Breast epithelium (tissue), 4 donors: ENCODE measurements around the gene KRT6B. TPM values are rescaled to one million over a fixed set of nuclear protein-coding genes. Genes with fewer than 3 reads are reported as not detected.

Experiments
- DNase-seq, 2 donors: peaks; one replicate each; pipeline ENCODE4 v3.0.0-alpha.2; 2019; ENCODE audit warnings: low spot score in 2 of 2
- H3K27ac ChIP-seq, 2 donors: fragments of 200-600 bp; sonication (generic) in 1 of 2; one replicate each; pipeline ENCODE4 v1.5.1; 2016 to 2019; ENCODE audit warnings: mild to moderate bottlenecking in 1 of 2
- H3K27me3 ChIP-seq, 2 donors: fragments of 200-600 bp; sonication (generic) in 1 of 2; one replicate each; pipeline versions ENCODE4 v1.5.1 to v1.6.0; 2017 to 2019; ENCODE audit warnings: control low read depth in 1 of 2, mild to moderate bottlenecking in 1 of 2
- H3K36me3 ChIP-seq: fragments of 200-600 bp; one replicate; pipeline ENCODE4 v1.5.1; 2019
- H3K4me1 ChIP-seq, 2 donors: fragments of 200-600 bp; sonication (generic); one replicate each; pipeline ENCODE4 v1.5.1; 2016 to 2019; ENCODE audit warnings: control low read depth in 1 of 2
- H3K4me3 ChIP-seq, 3 donors: fragments of 200-600 bp; sonication (generic); 1 replicate in 2 of 3; 2 replicates in 1 of 3; pipeline ENCODE4 v1.5.1; 2016 to 2019; ENCODE audit warnings: mild to moderate bottlenecking in 3 of 3, moderate library complexity in 2 of 3
- H3K9me3 ChIP-seq, 2 donors: fragments of 200-600 bp; sonication (generic) in 1 of 2; one replicate each; pipeline ENCODE4 v1.5.1; 2016 to 2019; ENCODE audit warnings: control low read depth in 1 of 2
- POLR2A ChIP-seq: fragments of 450-650 bp; IDR thresholded peaks from one replicate; pipeline ENCODE4 v1.6.1; 2016; ENCODE audit warnings: antibody characterized with exemption, mild to moderate bottlenecking, moderate library complexity
- POLR2AphosphoS5 ChIP-seq, 3 donors: sonication (generic); formaldehyde crosslinking; IDR thresholded peaks; one replicate each; pipeline ENCODE4 v1.6.1; 2017; ENCODE audit warnings: antibody characterized with exemption in 3 of 3
- intact Hi-C: fragments of 100-400 bp; cut with DNase I; formaldehyde crosslinking; loops from one replicate; pipeline ENCODE4 v1.15.1; 2023; ENCODE audit warnings: low total_unique reads
- total RNA-seq, 3 donors: library from RNA; depleted of rRNA; stranded (reverse); fragments of >200 nt; gene quantifications; one replicate each; pipeline ENCODE4 v1.1.0, GENCODE V29; 2016
- TF ChIP-seq, protein P1 (sequence below), 3 donors: fragments of 450-650 bp; IDR thresholded peaks; one replicate each; pipeline ENCODE4 v1.5.1; 2016 to 2017; ENCODE audit warnings: antibody characterized with exemption in 3 of 3, mild to moderate bottlenecking in 3 of 3, moderate library complexity in 3 of 3

KRT6B gene
- total RNA-seq, 3 donors from 2014 or later: 42.0 to 69.2 TPM; not detected in 1

DNA sequence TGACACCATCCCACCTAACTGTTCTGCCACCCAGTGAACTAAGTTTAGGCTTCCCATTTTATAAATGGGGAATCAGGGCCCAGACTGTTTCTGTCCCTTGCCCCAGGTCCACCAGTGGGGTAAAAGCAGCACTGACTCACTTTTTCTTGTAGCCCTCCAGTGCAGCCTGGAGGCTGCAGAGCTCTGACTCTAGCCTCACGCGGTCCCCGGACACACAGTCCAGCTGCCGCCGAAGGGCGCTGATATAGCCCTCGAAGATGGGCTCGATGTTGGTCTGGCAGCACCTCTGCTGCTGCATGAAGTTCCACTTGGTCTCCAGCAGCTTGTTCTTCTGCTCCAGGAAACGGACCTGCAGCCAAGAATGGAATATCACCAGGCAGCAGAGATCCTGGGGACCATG is 48.4 kb downstream of the KRT6B start:
- intact Hi-C loops: no loop called here
- Histone ChIP-seq H3K4me3 (no peak overlapping the region), H3K27me3 (peaks cover 0 to 3% of the 10 kb centered on the region in 2 donors), H3K4me1 (no peaks in the 10 kb centered on the region), H3K36me3 (no peaks in the 10 kb centered on the region), H3K27ac (no peak overlapping the region), H3K9me3 (no peaks in the 10 kb centered on the region)
- TF ChIP-seq, protein P1, sequence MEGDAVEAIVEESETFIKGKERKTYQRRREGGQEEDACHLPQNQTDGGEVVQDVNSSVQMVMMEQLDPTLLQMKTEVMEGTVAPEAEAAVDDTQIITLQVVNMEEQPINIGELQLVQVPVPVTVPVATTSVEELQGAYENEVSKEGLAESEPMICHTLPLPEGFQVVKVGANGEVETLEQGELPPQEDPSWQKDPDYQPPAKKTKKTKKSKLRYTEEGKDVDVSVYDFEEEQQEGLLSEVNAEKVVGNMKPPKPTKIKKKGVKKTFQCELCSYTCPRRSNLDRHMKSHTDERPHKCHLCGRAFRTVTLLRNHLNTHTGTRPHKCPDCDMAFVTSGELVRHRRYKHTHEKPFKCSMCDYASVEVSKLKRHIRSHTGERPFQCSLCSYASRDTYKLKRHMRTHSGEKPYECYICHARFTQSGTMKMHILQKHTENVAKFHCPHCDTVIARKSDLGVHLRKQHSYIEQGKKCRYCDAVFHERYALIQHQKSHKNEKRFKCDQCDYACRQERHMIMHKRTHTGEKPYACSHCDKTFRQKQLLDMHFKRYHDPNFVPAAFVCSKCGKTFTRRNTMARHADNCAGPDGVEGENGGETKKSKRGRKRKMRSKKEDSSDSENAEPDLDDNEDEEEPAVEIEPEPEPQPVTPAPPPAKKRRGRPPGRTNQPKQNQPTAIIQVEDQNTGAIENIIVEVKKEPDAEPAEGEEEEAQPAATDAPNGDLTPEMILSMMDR (IDR thresholded peaks at IDR 0.05): no peak
- DNase-seq: no peak

DNA sequence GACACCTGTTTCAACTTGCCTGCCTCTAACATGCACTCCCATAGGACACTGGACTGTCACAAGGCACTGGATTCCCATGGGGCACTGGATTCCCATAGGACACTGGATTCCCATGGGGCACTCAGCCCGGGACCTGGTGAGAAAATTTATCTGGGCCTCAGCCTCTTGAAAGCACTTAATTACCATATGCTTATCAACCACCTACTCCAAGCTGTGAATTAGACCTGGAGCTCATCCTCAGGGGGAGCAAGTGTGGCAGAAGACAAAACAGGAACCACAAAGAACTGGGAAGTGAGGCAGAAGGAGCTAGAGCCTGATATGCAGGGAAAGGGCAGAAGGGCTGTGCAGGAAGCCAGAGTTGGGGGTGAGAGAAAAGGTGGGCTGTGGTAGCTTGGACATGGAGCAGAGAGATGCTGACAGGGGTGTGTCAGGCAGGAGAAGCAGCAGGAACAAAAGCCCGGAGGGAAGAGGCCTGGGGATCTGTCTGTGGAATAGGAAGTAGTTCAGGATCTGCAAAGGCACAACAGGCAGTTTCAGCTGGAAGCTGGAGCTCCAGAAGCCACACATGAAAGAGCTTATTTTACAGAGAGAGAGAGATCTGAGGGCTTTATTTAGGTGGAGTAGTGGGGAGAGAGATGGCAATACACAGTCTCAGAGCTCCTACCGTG is 48.9 kb downstream of the KRT6B start:
- intact Hi-C loops: no loop called here
- Histone ChIP-seq H3K4me3 (no peak overlapping the region), H3K27me3 (peaks cover 0 to 3% of the 10 kb centered on the region in 2 donors), H3K27ac (no peak overlapping the region), H3K9me3 (no peaks in the 10 kb centered on the region), H3K4me1 (no peaks in the 10 kb centered on the region), H3K36me3 (no peaks in the 10 kb centered on the region)
- DNase-seq: no peak
- TF ChIP-seq, protein P1 (IDR thresholded peaks at IDR 0.05): no peak
- no peak for TF ChIP-seq POLR2A

DNA sequence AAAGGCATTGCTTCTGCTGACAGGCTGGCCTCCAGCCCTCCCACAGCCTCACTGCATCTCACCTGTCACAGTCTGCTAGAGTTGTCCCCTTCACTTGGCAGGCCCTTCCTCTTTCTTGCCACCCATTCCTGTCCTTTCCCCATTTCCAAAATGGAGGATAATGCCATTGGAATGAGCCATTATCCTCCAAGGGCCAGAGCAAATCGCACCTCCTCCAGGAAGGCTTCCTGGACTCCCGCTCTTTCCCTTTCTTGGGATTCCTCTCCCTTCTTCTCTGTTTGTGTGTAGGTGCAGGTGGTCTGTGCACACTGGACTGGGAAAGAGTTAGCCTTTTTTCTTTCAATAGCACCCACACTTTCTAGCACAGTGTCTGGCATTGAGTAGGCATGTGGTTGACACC is 49.6 kb downstream of the KRT6B start:
- TF ChIP-seq POLR2A (no peak), POLR2AphosphoS5 (IDR thresholded peaks at IDR 0.05) (no peak)
- TF ChIP-seq, protein P1 (IDR thresholded peaks at IDR 0.05): no peak
- no peaks in the 10 kb centered on the region for H3K36me3 ChIP-seq
- no peak for DNase-seq
- intact Hi-C loops: no loop called here
- H3K27ac ChIP-seq: no peak overlapping the region
- peaks cover 0 to 3% of the 10 kb centered on the region in 2 donors for H3K27me3 ChIP-seq
- H3K4me1 ChIP-seq: no peaks in the 10 kb centered on the region
- no peaks in the 10 kb centered on the region for H3K9me3 ChIP-seq
- H3K4me3 ChIP-seq: no peak overlapping the region

DNA sequence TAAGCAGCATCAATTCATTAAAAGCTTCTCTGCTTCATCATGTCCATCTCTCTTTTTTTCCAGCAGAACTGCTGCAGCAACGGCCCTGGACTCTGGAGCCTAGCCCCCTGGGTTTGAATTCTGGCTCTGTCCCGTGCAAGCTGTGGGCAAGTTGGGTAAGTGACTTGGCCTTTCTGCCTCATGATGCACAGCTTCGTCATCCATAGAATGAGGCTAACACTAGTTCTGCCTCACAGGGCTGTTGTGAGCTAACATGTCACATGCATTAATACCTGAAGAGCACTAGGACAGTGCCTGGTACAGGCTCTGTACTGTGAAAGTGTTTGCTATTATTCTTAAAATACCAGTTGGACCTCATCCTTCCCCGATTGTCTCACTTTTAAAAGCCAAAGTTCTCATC is 50.0 kb downstream of the KRT6B start:
- Histone ChIP-seq H3K27ac (no peak overlapping the region), H3K27me3 (peaks cover 0 to 3% of the 10 kb centered on the region in 2 donors), H3K9me3 (no peaks in the 10 kb centered on the region), H3K36me3 (no peaks in the 10 kb centered on the region), H3K4me1 (no peaks in the 10 kb centered on the region), H3K4me3 (no peak overlapping the region)
- no peak for DNase-seq
- TF ChIP-seq, protein P1 (IDR thresholded peaks at IDR 0.05): no peak
- no peak for TF ChIP-seq POLR2AphosphoS5 (IDR thresholded peaks at IDR 0.05)
- no peak for TF ChIP-seq POLR2A
- intact Hi-C loops: no loop called here

DNA sequence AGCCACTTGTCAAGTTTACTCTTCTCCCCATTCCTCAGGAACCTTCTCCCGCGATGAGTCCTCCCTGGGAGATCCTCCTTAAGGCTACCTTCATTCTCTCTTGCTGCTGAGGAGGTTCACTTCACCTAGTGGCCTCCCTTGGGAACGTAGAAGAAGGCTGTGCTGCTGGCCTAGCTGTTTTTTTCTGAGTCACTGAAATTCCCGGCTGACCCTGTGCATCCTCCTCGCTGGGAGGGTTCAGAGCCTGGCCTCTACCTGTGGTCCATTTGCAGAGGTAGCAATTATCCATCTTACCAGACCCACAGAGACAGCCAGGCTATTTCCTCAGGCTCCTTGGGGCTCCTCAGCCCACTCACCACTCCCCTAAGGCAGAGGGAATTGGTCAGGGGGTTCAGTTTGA is 50.4 kb downstream of the KRT6B start:
- H3K36me3 ChIP-seq: no peaks in the 10 kb centered on the region
- no peak overlapping the region for H3K4me3 ChIP-seq
- H3K4me1 ChIP-seq: no peaks in the 10 kb centered on the region
- no peak overlapping the region for H3K27ac ChIP-seq
- TF ChIP-seq, protein P1 (IDR thresholded peaks at IDR 0.05): no peak
- TF ChIP-seq POLR2AphosphoS5 (IDR thresholded peaks at IDR 0.05) (no peak), POLR2A (no peak)
- intact Hi-C loops: no loop called here
- peaks cover 0 to 3% of the 10 kb centered on the region in 2 donors for H3K27me3 ChIP-seq
- DNase-seq: no peak
- H3K9me3 ChIP-seq: no peaks in the 10 kb centered on the region
